ENCODE data around the gene IRAK1.

The IRAK1 gene

DNA sequence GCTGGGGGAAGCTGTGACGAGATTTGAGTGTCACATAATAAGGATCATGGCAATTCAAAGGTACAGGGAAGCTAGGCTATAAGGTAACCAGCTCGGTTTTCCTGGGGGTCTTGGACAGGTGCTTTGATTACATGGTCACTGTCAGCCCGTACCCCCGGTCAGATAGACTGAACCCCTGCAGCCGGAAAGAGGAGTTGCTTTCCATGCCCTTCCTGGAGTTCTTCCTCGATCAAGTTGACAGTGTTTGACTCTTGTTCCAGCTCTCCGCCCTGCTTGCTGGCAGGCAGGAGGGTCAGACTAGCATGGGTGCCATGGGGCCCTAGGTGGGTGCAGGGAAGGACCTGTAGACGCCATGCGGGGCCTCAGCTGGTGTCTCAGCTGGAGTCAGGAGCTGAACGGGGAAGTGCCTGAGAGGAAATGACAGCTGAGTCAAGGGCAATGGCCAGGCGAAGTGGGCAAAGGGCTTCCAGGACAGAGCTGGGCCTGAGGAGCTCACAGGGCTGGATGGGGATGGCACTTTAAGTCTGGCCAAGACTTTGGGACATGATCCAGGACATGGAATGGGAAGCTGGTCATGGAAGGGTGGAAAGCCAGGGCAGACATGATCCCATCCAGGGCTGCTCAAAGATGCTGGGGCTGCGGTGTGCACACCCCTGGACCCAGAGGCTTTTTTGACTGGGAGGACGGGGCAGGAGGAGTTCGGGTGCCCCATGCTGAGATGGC is 45.5 kb downstream of the IRAK1 start:
- peak overlapping the region; percentile 97 for H3K27ac ChIP-seq
- TF ChIP-seq, protein P1, sequence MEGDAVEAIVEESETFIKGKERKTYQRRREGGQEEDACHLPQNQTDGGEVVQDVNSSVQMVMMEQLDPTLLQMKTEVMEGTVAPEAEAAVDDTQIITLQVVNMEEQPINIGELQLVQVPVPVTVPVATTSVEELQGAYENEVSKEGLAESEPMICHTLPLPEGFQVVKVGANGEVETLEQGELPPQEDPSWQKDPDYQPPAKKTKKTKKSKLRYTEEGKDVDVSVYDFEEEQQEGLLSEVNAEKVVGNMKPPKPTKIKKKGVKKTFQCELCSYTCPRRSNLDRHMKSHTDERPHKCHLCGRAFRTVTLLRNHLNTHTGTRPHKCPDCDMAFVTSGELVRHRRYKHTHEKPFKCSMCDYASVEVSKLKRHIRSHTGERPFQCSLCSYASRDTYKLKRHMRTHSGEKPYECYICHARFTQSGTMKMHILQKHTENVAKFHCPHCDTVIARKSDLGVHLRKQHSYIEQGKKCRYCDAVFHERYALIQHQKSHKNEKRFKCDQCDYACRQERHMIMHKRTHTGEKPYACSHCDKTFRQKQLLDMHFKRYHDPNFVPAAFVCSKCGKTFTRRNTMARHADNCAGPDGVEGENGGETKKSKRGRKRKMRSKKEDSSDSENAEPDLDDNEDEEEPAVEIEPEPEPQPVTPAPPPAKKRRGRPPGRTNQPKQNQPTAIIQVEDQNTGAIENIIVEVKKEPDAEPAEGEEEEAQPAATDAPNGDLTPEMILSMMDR (IDR thresholded peaks at IDR 0.05) = no peak
- TF ChIP-seq ZFX (IDR thresholded peaks at IDR 0.05; ENCODE audit: borderline replicate concordance) = no peak

DNA sequence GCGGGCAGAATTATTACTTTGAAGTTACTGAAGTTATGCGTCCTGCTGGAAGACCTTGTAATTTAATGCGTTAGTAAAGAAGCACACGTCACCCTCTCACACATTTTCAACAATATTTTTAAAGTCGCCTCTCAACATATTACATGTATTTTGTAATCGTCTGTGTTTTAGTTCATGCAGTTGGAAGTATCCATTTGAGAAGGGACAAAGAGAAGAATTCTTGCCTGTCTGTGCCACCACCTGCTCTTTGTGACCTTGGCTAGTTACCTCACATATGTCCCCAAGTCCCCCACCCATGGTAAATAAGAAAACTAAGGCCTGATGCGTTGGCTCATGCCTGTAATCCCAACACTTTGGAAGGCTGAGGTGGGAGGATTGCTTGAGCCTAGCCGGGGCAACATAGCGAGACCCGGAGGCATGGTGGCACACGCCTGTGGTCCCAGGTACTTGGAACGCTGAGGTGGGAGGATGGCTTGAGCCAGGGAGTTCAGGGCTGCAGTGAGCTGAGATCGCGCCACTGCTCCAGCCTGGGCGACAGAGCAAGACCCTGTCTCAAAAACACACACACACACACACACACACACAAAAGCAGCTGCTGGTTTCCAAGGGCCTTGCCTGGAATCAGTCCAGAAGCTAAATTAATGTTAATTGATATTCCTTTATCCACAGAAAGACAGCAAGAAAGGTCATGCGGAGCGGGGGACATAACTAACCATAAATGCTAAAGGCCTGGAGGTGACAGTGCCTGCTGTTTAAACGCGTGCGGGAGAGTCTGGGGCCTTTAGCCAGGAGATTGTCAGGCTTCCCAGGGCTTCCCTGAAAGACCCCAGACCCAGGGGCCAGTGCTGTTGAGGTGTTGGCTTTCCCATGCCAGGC is 46.3 kb downstream of the IRAK1 start:
- peak overlapping the region; percentile 97 for H3K27ac ChIP-seq
- TF ChIP-seq ZFX (IDR thresholded peaks at IDR 0.05; ENCODE audit: borderline replicate concordance) = no peak
- TF ChIP-seq, protein P1 (IDR thresholded peaks at IDR 0.05) = no peak

GRCh38 chrX:153972368-153973126 is 47.2 kb downstream of the IRAK1 start, which contains the start of gene TMEM187:
Gene TMEM187, plus strand, starts transcription at chrX:153972754. Its CDS starts 9,309 bp downstream, at chrX:153982063.
- peak within 1 kb of the TSS; percentile 97 for H3K27ac ChIP-seq
- TF ChIP-seq, protein P1 (IDR thresholded peaks at IDR 0.05) = no peak
- no peak for TF ChIP-seq ZFX (IDR thresholded peaks at IDR 0.05; ENCODE audit: borderline replicate concordance)

DNA sequence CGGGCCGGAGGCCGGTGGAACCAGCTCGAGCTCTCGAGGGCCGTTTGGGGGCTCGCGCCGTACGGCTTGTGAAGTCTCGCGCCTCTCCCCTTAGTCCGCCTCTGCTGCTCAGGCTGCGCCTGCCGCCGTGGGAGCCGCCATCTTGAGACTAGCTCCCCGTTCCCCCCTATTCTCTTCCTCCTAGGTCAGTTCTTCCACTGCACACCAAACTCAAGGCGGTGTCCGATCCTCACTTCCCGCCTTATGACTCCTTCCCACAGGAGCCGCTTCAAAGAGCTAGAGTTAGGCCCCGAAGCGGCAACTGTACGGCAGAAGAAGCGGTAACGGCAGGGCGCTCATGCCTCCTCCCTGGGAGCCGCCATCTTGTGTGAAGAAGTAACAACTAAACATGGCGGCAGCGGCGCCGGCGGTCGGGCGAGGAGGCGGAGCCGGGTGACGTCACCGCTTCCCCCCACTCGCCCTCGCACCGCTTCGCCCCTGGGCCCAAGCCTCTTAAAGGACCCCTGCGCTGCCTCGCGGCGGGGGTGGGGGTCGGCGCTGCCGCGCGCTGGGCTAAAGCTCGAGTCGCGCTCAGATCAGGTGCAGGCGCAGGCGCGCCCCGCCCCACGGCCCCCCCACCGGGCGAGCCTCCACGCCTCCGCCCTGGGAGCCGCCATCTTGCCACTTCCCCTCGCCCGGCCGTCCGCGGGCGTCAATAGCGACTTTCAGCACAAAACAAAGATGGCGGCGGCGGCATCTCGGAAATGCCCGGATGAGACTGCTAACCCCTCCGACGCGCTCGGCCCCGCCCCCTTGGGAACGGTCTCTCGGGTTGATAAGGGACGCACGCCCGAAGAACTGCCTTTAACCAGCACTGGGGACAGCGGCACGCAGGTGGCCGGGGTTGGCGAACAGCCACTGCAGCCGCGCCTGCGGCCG is 48.0 kb downstream of the IRAK1 start, which contains the start of gene HCFC1:
Gene HCFC1, minus strand, starts transcription at position 369 of the 918 bp plus-strand sequence. CDS start 978 bp downstream, outside the sequence.
- H3K27ac ChIP-seq = peak within 1 kb of the TSS; percentile 97
- TF ChIP-seq, protein P1 (IDR thresholded peaks at IDR 0.05) = no peak
- no peak for TF ChIP-seq ZFX (IDR thresholded peaks at IDR 0.05; ENCODE audit: borderline replicate concordance)

- peak overlapping the region; percentile 97 for H3K27ac ChIP-seq
- no peak for TF ChIP-seq ZFX (IDR thresholded peaks at IDR 0.05; ENCODE audit: borderline replicate concordance)
- TF ChIP-seq, protein P1 (IDR thresholded peaks at IDR 0.05) = no peak
These were observed 48.6 kb downstream of the IRAK1 start for GRCh38 chrX:153971124-153971449.

Measured in 22Rv1 (cell line).